Inflammatory macrophage treated with lipopolysaccharide for 1 hour (primary cell): Measurements from ENCODE around the gene PDZD2.
"Not testable (repeated sequence)": the region's sequence is repeated elsewhere in the genome, so short reads cannot be mapped to it uniquely, and the experiment has no call there.

ENCODE experiments used
- DNase-seq, 2 donors: peaks; one replicate each; pipeline ENCODE4 v3.0.0-alpha.2; 2020 to 2022

The PDZD2 gene

GRCh38 chr5:32116574-32117313 lies 477.8 kb downstream of the PDZD2 start:
- DNase-seq: no peak

- DNase-seq: not testable (repeated sequence)
These were observed 480.0 kb downstream of the PDZD2 start for GRCh38 chr5:32118922-32119321.

DNA sequence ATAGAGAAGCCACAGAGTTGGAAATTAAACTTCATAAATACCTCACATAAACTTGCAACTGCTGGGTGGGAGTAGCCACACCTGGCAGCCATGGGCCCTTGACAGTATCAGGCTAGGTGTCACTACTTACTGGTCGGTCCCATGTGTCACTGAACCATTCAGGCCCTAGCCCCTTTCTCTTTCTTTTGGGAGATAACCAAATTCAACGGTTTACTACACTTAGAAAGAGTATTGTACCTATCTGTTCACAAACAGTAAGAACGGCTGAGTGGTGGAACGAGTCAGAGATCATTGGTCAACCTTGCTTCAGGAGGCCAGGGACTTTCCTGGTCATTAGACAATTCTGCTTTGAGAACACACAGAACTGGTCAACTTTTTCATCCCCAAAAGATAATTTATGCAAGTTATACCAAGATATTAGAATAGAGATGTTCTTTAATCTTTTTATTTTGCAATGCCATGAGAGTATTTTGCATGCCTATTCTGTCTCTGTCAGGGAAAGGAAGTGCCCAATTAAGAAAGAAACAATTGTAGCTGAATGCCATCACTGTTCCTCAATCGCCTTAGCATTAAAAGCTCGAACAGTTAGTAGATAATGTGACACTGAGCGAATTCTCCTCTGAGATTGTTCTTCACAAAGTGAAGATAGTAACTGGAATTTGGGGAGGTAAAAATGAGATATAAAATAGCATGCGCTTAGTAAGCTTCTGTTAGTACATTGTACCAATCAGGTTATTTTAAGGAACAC lies 484.3 kb downstream of the PDZD2 start:
- DNase-seq: peak in 1 of 2 donors; percentile 19

DNA sequence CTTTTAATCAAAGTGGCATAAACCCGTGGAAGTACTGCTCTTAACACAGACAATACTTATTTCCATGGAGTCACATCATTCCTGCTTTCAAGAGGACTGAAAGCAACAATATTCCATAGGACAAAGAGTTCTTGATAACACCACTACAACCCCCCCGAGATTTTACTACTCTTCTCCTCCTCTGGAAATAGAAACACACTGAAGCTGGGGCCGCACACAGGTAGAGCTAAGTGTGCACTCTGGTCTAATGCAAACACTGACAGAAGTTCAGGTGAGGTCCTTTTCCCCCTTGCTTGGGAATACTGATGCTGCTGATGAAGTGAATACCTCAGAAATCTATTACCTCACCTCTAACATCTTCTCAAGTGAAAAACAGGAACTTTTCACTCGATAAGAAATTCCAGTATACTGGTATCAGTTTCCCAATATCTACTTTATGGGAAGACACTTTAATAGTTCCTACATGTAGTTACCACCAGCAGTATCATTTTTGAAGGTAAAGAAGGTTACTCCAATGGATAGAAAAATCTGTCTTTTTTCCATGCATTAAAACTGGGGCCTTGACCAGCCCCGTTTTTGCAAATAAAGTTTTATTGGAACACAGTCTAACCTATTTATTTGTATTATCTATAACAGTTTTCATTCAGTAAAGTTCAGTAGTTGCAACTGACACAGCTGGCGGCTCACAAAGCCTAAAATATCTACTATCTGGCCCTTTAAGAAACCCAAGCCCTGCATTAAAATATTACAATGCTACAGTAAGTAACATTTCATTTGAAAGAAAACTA lies 485.2 kb downstream of the PDZD2 start:
- DNase-seq: peak in 1 of 2 donors; percentile 11

GRCh38 chr5:32126691-32127090 lies 487.8 kb downstream of the PDZD2 start:
- DNase-seq: no peak

GRCh38 chr5:32127711-32128110 lies 488.8 kb downstream of the PDZD2 start:
- no peak for DNase-seq

DNA sequence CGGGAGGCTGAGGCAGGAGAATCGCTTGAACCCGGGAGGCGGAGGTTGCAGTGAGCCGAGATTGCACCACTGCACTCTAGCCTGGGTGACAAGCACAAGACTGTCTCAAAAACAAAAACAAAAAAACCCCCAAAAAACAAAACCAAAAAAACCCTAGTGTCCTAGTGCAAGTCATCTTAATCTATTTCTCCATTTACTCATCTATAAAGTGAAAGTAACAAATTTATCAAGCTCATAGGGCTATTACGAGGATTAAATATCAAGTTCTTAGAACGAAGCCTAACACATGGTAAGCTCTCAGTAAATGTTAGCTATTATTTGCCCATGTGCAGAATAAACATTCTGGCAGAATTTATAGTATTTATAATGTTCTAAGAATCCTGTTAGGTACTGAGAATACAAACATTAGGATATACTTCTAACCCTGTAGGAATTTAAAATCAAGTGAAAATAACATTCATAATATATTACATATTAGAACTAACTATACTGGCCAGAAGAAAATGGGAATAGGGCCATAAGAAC lies 490.2 kb downstream of the PDZD2 start:
- DNase-seq: no peak

- DNase-seq: no peak
These were observed 491.9 kb downstream of the PDZD2 start for GRCh38 chr5:32130865-32131264.

DNA sequence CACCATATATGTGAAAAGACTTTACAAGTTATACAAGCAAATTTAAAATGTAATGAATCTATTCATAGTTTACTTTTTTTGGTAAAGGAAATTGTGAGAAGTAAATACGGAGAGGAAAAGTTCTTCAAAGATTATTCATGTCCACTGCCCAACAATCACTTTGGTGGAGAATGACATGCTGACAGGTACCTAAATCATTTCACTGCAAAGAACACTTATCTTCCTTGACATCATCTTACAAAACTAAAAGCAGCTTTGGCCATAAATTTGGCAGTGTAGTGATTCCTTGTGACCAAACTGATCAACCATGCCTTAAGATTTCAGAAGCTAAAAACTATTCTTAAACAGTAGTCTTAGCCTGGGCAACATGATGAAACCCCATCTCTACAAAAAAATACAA lies 492.7 kb downstream of the PDZD2 start:
- no peak for DNase-seq

GRCh38 chr5:32132757-32133156 lies 493.8 kb downstream of the PDZD2 start:
- DNase-seq: no peak

DNA sequence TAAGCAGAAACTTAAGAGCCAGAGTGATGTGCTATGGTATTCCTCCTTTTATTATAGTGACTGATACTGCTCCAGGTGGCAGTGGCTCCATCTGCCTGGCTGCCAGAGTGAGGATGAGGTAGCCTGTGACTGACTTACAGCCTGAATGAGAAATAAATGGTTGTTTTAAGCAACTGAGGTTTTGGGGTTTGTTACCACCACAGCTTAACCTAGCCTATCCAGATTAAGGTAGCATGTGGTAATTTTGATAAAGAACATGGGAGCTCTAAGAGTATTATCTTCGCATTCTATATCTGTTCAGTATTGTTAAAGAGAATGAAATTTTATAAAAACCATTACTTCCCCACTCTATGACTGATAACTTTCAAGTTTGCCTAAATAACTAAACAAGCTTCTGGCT lies 496.2 kb downstream of the PDZD2 start:
- DNase-seq: no peak

- DNase-seq: no peak
These were observed 497.4 kb downstream of the PDZD2 start for GRCh38 chr5:32136342-32136741.

DNA sequence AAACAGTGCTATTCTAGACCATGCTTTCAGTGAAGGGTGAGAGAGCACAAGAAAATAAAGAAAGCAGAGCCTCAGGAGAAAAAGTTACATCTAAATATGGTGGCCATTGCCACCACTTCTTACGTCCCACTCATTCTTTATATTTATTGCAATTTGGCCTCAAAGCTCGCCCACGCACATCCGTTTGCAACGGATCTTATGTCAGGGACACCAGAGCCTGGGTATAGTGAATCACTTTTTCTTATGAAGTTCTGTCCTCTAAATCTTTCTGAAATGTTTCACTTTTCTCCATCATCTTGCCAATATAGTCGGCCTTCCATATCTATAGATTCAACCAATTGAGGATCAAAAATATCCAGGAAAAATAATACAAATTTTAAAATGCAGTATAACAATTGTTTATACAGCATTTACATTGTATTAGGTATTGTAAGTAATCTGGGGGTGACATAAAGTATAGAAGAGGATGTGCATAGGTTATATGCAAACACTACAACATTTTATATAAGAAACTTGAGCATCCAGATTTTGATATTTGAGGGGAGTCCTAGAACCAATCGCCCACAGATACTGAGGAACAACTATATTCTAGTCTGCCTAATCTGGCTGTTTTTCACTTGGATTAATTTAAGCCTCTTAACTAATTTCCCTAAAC lies 500.0 kb downstream of the PDZD2 start:
- DNase-seq: peak; percentile 83 to 90

DNA sequence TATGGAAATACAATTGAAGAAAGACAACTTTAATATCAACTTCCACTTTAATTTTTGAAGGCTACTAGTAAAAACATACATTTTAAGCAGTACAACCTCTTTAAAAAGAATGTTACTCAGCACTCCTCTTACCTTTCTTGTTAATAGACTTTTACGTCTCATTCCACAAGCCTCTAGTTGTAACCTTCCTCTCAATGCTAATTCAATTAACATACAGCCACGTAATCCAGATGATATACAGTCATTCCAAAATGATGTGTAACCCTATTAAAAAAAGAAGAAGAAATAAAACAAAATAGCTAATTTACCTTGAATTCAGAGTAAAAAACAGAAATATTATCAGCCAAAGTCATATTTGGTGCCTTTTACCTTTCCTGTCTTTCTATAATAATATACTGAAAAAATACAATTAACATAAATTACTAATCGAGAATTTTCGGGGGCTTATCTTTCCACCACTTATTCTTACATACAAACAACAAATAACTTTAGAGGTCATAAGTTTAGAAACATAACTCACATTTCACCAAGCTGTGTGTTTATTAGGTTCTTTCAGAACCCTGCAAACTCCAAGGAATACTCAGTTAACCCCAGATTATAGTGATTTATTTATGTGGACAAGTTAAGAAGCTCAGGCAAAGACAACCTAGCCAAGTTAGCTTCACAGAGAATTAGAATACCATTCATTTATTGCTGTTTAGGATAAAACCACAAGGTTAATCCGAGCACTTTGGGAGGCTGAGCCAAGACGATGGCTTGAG lies 504.9 kb downstream of the PDZD2 start:
- DNase-seq: no peak

GRCh38 chr5:32144378-32145207 lies 505.7 kb downstream of the PDZD2 start:
- no peak for DNase-seq

DNA sequence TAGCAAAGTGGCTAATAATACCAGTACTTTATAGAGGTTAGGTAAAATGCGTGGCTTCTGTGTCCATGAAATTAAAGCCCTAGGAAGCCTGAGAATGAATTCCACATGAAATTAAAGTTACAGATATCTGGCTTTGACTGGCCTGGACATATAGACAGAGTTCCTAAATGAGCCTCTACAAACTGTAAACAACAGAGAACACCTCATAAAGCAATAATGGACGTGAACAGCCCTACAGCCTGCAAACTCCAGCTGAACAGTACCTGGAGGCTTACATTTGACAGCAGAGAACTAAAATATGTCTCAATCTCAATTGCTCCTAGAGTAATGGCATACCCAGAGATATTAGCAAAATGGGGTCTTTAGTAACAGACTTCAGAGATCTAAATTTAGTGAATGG lies 506.4 kb downstream of the PDZD2 start:
- DNase-seq: no peak

DNA sequence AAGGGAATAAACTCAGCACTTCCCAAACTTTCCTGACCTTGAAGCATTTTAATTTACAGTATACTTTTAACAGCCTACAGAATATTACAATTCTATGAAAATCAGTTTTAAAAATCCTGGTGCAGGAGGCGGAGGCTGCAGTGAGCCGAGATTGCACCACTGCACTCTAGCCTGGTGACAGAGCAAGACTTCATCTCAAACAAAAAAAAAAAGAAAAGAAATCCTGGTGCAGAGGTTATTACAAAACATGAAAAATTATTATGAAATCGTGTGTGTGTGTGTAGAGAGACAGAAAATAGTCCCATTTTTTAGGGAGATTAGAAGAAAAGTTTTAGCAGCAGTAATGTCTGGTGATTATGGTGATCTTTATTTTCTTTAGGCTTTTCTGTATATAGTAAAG lies 508.3 kb downstream of the PDZD2 start:
- peak; percentile 74 to 76 for DNase-seq

DNA sequence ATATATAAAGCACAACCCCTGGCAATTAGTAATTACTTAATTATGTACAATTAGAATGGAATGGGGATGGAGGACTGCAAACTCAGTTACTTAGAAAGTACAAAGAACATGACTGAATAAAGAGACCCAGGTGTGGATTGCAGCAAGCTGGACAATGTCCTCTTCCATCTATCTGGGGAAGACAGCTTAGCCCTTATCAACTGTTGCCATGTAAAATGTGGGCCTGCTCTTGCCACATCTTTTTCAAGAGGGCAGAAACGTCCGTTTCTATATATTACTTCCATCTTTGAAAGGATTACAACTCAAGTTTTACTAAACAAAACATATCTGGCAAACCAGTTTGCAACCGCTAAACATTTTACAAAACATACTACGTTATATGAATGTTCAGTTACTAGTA lies 509.0 kb downstream of the PDZD2 start:
- DNase-seq: no peak

GRCh38 chr5:32150366-32150765 lies 511.4 kb downstream of the PDZD2 start:
- no peak for DNase-seq

DNA sequence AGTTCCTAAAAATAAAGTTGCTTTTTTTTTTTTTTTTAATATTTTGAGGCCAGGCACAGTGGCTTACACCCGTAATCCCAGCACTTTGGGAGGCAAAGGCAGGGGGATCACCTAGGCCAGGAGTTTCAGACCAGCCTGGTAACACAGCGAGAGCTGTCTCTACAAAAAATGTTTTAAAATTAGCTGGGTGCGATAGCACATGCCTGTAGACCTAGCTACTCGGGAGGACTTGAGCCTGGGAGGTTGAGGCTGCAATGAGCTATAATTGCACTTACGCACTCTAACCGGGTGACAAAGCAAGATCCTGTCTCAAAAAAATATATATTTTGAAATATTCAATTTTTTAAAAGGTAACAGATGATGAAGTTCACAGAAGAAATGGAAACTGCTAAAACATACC lies 512.3 kb downstream of the PDZD2 start:
- DNase-seq: no peak

DNA sequence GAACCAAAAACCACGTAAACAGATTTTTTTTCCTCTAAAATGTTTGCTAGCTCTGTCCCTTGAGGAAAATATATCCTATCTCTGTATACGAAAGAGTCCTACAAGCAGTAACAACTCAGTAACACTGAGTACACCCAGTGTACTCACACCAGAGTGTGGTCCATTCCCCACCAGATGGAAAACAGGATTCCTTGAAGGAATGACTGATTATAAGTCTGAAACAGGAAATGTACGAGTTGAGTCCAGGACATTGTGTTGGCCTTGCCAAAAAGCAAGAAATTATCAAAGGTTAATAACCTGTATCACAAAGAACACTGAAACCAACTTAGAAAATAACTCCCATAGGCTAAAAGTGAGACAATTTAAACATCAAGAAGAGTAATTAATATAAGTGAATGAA lies 514.8 kb downstream of the PDZD2 start:
- no peak for DNase-seq
